NCI-H2107 treated with DMSO at 0.1 percent for 48 hours (cell line): Measurements from ENCODE around the gene GBX2.
A peak's percentile ranks its signal among the peaks of the same experiment; 100 is the strongest.

ENCODE experiments used
- DNase-seq: peaks from one replicate; lab custom pipeline; 2025; ENCODE audit not compliant: unreplicated experiment; lab: John Stamatoyannopoulos, UW

GBX2 gene

DNA sequence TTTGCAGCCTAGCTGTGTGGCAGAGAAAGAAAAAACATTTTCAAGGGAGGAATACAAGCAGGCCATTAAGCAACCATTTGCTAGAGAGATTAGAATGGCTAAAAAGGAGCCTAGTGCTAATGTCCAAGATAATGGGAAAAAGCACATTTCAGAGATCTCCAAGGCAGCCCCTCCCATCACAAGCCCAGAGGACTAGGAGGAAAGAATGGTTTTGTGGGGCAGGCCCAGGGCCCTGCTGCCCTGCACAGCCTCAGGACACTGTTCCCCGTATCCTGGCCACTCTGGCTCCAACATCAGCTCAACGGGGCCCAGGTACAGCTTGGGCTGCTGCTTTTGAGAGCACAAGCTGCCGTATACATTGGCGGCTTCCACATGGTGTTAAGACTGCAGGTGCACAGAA, 16.5 kb upstream of the GBX2 start:
- no peak for DNase-seq

- peak; percentile 72 for DNase-seq
Measured at GRCh38 chr2:236180831-236181453, 12.8 kb upstream of the GBX2 start.

DNA sequence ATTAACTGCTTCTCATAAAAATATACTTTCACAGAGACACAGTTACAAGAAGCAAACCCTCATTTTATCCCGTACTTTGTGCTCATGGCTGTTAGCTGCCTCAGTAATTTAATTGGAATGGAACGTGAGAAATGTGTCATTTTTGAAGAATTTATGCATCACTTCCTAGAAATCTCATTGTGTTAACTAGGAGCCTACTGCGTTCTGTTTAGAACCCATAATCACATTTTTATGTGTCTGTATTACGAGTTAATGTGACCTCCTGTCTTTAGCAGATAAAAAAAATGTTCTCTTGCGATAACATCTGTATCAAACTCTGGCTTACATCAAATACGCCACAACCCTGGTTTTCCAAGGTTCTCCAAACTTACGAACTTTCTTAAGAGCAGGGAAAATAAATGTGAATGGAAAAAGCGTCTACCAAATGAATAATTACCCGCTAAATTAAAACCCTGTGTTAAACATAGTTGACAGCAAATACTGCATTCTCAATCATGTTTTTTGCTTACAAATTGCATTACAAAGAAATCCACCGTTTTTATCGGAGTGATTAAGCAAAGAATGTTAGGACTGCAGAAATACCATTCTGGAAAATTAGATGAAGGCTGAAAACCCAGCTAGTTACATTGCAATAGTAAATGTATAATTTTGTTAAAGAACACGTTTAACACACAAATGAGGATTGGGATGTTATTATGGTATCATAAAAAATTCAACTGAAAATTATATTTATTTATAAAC, 12.1 kb upstream of the GBX2 start:
- no peak for DNase-seq

DNA sequence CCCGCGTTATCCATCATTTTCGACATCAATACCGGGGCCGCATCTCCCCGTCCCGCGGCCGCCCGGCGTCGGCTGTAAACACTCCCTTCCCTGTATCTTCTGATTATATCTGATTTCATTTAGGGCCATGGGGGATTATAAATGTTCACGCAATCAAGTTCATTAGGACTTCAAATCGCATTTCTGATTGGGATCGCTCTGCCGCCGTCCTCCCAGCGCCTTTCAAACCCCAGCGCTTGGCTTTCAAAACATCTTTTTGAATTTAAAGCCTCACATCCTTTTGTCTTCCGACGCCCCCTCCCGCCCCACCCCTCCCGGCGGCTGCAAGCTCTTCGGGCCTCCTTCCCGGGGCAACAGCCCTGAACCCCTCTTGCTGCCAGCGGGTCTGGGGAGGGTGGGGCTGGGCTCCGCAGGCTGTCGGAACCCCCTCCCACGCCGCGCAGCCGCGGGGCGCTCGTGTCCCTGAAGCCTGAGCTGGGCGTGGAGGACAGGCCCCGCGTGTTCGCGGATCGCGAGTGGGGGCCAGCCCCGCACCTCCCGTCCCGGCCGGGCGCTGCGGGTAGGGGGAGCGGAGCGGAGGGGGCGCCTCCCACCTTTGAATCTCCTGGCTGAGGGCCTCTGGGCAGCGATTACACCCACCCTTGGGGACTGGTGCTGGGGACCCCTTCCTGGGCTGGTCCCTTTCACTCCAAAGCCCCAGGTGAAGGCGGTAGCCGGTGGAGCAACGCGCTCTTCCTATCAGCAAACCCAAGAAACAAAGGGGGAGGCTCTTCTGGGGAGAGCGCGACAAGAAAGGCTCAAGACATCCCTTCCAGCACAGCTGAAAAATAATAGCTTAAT, 11.3 kb upstream of the GBX2 start:
- no peak for DNase-seq

DNA sequence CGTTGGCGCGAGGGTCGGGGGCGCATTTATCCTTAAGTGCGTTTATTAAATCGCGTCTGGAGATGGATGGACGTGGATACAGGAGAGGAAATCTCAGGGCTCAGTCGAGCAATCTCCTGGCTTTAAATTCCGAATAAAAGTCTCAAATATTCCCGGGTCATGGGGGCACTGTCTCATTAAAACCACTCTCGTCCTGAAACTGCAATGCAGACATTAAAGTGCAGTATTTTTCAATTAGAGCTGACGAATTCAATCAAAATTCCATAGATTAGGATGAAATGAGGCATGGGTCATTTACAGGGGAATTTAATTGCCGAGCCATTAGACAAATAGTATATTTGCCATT, 10.7 kb upstream of the GBX2 start:
- no peak for DNase-seq

- DNase-seq, result no peak
Measured at GRCh38 chr2:236177967-236178889, 10.0 kb upstream of the GBX2 start.

DNA sequence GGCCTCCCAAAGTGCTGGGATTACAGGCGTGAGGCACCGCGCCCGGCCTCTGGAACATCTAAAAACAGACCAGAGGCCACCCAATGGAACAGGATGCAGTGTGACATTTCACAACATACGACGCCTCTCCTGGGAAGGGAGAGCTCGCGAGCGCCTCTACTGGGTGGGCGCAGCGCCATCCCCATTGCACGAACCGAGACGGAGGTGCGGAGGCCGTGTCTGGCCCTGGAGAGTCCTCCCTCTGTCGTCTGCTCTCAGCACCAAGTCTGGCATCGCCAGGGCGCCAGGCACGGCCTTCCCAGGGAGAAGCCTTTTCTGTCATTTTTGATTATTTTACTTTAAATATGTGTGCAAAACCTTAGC, 9.4 kb upstream of the GBX2 start:
- no peak for DNase-seq

- DNase-seq, result no peak
Measured at GRCh38 chr2:236176951-236177350, 8.8 kb upstream of the GBX2 start.

DNA sequence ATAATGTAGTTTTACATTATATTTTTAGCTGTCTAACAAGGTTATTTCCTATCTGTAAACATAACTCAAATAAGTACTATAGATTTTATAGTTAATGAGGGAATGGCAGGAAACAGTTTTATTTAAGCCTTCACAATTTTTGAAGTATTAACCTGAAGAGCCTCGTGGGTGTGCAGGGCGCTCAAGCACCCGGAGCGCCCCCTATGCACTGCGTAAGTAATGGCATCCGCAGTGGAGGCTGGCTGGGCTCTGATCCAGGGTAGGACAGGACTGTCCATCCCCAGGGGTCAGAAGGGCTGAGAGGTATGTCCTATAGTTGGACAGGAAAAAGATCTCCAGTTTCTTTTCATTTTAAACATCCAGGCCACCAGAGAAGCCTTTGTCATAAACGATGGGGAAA, 8.2 kb upstream of the GBX2 start:
- DNase-seq, result no peak

GRCh38 chr2:236175548-236176150, 7.5 kb upstream of the GBX2 start:
- DNase-seq, result no peak

- DNase-seq, result no peak
Measured at GRCh38 chr2:236173729-236174607, 5.8 kb upstream of the GBX2 start.

GRCh38 chr2:236173036-236173728, 5.0 kb upstream of the GBX2 start:
- no peak for DNase-seq

DNA sequence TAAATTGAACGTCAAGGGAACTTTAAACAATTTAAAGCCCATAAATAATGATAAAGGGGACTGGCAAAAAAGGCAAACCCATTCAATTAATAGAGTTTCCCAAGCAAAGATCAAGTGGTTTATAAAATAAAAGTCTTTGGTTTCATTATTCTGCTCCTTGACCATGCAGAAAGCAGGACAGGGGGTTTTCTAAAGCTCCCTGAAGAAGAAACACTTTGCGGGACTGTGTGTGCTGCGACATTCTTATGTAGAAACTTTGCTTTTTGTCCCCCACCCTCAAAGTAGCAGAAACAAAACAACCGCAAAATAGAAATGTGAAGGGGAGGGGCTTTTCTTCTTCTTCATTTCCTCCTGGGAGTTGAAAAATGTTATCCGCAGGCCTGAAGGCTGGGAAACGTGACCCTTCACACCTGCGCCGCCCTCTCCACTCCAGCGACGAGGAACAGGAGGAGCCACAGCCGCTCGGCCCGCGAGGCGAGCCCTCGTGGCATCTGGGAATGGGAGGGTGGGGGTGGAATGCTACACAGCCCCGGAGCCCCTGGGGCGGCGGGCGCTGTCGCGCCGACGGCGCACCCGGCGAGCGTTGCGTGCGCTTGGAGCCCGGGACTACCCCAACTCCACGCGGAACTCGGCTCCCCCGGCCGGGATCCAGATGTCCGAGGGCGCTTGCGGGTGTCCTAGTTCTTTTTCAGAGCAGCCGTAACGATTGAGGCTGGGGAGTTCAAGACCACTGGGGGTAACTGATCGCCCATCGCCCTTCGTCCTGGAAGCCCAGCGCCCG, 4.3 kb upstream of the GBX2 start:
- DNase-seq, result no peak

- no peak for DNase-seq
Measured at GRCh38 chr2:236171680-236172254, 3.6 kb upstream of the GBX2 start.

GRCh38 chr2:236171181-236171679, 3.0 kb upstream of the GBX2 start:
- no peak for DNase-seq

DNA sequence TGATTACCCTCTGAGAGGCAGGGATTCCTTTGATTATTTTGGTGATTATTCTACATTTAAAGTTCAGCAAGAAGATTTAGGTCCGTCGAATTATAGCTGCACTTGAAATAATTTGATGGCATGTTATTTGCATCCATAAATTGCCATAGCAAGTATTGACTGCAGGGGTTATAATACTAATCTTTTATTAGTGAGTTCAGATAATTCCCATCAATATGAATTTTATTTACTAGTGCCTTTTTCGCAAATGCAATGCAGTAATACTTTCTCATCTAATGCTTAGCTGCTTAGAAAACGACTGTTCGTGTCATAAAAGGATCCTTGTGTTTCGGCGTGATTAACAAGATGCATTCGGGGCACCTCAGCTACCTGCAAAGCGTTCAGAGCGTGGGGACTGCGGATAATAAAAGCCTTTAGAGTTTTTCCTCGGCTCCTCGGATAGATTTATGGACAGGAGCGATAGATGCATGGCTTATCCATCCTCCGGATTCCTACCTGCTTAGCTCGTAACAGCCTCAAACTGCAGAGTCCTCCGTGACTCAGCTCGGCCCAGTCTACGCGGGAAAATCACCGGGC, 2.5 kb upstream of the GBX2 start:
- no peak for DNase-seq

DNA sequence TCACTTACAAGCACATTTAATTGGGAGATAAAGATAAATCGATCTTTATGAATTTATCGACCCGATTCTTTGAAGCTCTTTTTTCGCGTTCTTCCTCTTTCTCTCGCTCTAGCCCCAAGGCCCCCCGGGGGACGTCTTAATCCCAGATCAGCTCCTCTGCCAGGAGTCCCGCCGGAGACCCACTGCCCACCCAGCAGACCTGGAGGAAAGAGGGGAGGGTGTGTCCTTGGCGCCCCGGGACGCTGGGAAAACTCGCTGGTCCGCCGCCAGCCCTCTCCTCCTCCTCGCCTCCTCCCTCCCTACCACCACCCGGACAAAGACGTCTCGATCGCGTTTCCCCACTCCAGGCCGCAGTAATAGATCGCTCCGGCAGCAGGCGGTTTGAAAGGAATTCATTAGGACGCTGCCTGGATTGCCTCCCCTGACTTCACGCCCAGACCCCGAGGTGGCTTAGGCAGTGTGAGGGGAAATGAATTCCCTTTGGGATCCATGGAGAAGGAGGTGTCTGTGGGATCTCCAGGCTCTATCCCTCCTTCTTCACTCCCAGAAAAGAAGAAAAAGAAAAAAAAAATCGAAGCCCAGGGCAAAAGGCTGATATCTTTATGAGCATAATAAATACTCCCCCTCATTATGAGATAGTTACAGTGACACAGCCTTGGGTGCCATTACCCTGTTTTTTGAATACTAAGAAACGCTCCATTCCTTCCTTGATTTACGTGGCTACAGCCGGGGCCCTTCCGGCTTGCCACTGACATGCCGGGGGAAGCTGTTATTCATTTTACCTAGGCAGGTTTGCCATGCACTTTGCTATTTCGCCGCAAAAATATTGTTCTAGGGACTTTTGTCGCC, 1.8 kb upstream of the GBX2 start:
- DNase-seq, result no peak
